Stomach (tissue), 9 donors: ENCODE results near the gene REXO4. TPM values are rescaled to one million over a fixed set of nuclear protein-coding genes. Genes with fewer than 3 reads are reported as not detected.
A peak's percentile ranks its signal among the peaks of the same experiment; 100 is the strongest.

Experiments
- DNase-seq, 2 donors: peaks; one replicate each; pipeline versions ENCODE4 v3.0.0 to v3.0.0-alpha.2; 2013 to 2019
- H3K27ac ChIP-seq, 5 donors: fragments of 200-600 bp in 4 of 5; sonication (generic) in 4 of 5; one replicate each; pipeline ENCODE4 v1.5.1; 2013 to 2019; ENCODE audit warnings: mild to moderate bottlenecking in 1 of 5, moderate library complexity in 1 of 5
- H3K27me3 ChIP-seq, 3 donors: fragments of 200-600 bp; sonication (generic); one replicate each; pipeline ENCODE4 v1.5.1; 2017 to 2019; ENCODE audit warnings: mixed run types in 1 of 3
- H3K36me3 ChIP-seq, 4 donors: fragments of 200-600 bp; sonication (generic); 1 replicate in 3 of 4; 2 replicates in 1 of 4; pipeline ENCODE4 v1.5.1; 2016 to 2019
- H3K4me1 ChIP-seq, 4 donors: fragments of 200-600 bp; sonication (generic); one replicate each; pipeline ENCODE4 v1.5.1; 2016 to 2019
- H3K4me3 ChIP-seq, 4 donors: fragments of 200-600 bp; sonication (generic) in 3 of 4; one replicate each; pipeline ENCODE4 v1.5.1; 2016 to 2019; ENCODE audit warnings: mild to moderate bottlenecking in 1 of 4
- H3K9me3 ChIP-seq, 4 donors: fragments of 200-600 bp; sonication (generic); one replicate each; pipeline ENCODE4 v1.5.1; 2016 to 2019
- EP300 ChIP-seq: sonication (generic); formaldehyde crosslinking; IDR thresholded peaks from one replicate; pipeline ENCODE4 v1.6.1; 2017; ENCODE audit warnings: antibody characterized with exemption
- POLR2A ChIP-seq, 4 donors: fragments of 450-650 bp; IDR thresholded peaks; one replicate each; pipeline ENCODE4 v1.6.1; 2016; ENCODE audit warnings: antibody characterized with exemption in 4 of 4, control low read depth in 2 of 4, mild to moderate bottlenecking in 1 of 4, moderate library complexity in 1 of 4
- POLR2AphosphoS5 ChIP-seq, 3 donors: sonication (generic); formaldehyde crosslinking; IDR thresholded peaks; one replicate each; pipeline ENCODE4 v1.6.1; 2016; ENCODE audit warnings: antibody characterized with exemption in 3 of 3
- WGBS, 5 donors: extraction: QIAGEN DNeasy Blood & Tissue Kit in 3 of 5; methylation state at CpG; one replicate each; pipeline versions ENCODE4 v1.1.5 to v1.1.7; 2013 to 2018; 5-methylcytosine and 5-hydroxymethylcytosine counted together
- intact Hi-C: fragments of 100-400 bp; cut with DNase I; formaldehyde crosslinking; loops from one replicate; pipeline ENCODE4 v1.15.1; 2023; ENCODE audit warnings: low total_unique reads
- polyA plus RNA-seq, 3 donors: library from polyadenylated mRNA; stranded (reverse); fragments of 200-250 nt; gene quantifications; one replicate each; pipeline ENCODE4 v1.2.3, GENCODE V29; 2013
- total RNA-seq, 5 donors: library from RNA; depleted of rRNA; stranded (reverse); fragments of >200 nt; gene quantifications; one replicate each; pipeline versions ENCODE4 v1.1.0 to v1.2.3, GENCODE V29; 2014 to 2016
- TF ChIP-seq, protein P1 (sequence below), 7 experiments: fragments of 450-650 bp in 4 of 7; fragments of 200-600 bp in 3 of 7; sonication (generic) in 3 of 7; IDR thresholded peaks; one replicate each; pipeline ENCODE4 v1.5.1; 2016 to 2019; ENCODE audit warnings: antibody characterized with exemption in 7 of 7, control low read depth in 2 of 7, mild to moderate bottlenecking in 1 of 7
- donor health status: healthy with polysubstance abuse.
- donor health status: Bipolar disorder and iron deficiency.
- donor health status: healthy.

REXO4 gene
- total and polyA plus RNA-seq, 8 donors, result 0.45 to 64.3 (median 12.9) TPM

DNA sequence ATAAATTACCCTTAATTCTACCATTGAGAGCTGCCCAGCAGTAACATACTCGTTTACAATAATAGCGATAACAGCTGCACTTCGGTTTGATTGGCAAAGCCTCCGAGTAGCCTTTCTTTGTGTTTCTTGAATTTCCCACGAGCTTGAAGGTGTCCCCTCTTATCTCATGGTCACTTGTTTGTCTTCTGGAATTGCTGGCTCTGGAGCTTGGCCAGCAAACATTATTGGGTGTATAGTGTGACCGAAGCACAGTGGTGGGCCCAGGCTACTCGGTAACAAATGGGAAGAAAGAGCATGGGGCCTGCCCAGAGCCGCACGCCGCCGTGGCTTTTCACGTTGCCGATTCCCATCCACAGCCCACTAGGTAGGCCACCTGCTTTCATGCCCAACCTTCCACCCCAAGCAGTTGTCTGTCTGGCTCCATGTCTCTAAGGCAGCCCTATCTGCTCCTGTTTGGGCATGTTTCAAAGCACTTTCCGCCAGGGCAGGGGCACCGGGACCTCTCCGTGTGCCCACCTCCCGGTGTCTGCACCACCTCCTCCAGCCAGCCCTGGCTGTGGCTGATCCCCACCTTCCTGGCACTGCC, 33.0 kb downstream of the REXO4 start:
- H3K4me3 ChIP-seq, result no peak overlapping the region
- peak overlapping the region in 3 of 5 donors; percentile 22 to 46 (median 44) for H3K27ac ChIP-seq
- no peaks in the 10 kb centered on the region for H3K36me3 ChIP-seq
- 21 to 70% (median 54%) methylated on average over 16 to 17 of the region's 17 CpGs for WGBS, 5 donors
- H3K9me3 ChIP-seq, result no peaks in the 10 kb centered on the region
- peak in 1 of 3 donors; percentile 48 for TF ChIP-seq POLR2AphosphoS5 (IDR thresholded peaks at IDR 0.05)
- no peak for TF ChIP-seq POLR2A (IDR thresholded peaks at IDR 0.05)
- H3K27me3 ChIP-seq, result peaks cover 0 to 7% (median 0%) of the 10 kb centered on the region in 3 donors
- DNase-seq, result peak; percentile 66 to 71
- H3K4me1 ChIP-seq, result peaks cover 7 to 16% (median 11%) of the 10 kb centered on the region in 4 donors
- intact Hi-C loops, result no loop called here

DNA sequence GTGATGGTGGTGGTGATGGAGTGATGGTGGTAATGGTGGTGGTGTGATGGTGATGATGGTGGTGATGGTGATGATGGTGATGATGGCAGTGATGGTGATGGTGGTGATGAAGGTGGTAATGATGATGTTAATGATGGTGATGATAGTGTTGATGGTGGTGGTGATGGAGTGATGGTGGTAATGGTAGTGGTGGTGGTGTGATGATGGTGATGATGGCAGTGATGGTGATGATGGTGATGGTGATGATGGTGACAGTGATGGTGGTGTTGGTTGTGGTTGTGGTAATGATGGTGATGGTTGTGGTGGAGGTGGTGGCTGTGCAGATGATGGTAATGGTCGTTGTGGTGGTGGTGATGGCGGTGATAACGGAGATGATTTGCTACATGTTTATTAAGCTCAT, 34.4 kb downstream of the REXO4 start:
- H3K27ac ChIP-seq, result no peak overlapping the region
- intact Hi-C loops, result no loop called here
- no peak for DNase-seq

DNA sequence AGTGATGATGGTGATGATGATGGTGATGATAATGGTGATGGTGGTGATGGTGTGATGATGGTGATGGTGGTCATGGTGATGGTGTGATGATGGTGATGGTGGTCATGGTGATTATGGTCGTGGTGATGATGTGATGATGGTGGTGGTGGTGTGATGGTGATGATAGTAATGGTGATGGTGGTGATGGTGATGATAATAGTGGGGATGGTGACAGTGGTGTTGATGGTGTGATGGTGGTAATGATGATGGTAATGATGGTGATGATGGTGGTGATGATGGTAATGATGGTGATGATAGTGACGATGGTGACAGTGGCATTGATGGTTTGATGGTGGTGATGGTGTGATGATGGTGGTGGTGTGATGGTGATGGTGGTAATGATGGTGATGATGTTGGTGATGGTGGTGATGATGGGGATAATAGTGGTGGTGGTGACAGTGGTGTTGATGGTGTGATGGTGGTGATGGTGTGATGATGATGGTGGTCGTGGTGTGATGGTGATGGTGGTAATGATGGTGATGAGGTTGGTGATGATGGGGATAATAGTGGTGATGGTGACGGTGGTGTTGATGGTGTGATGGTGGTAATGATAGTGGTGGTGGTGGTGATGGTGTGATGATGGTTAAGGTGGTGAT, 35.2 kb downstream of the REXO4 start:
- H3K4me1 ChIP-seq, result peaks cover 7 to 29% (median 16%) of the 10 kb centered on the region in 4 donors
- TF ChIP-seq, protein P1, sequence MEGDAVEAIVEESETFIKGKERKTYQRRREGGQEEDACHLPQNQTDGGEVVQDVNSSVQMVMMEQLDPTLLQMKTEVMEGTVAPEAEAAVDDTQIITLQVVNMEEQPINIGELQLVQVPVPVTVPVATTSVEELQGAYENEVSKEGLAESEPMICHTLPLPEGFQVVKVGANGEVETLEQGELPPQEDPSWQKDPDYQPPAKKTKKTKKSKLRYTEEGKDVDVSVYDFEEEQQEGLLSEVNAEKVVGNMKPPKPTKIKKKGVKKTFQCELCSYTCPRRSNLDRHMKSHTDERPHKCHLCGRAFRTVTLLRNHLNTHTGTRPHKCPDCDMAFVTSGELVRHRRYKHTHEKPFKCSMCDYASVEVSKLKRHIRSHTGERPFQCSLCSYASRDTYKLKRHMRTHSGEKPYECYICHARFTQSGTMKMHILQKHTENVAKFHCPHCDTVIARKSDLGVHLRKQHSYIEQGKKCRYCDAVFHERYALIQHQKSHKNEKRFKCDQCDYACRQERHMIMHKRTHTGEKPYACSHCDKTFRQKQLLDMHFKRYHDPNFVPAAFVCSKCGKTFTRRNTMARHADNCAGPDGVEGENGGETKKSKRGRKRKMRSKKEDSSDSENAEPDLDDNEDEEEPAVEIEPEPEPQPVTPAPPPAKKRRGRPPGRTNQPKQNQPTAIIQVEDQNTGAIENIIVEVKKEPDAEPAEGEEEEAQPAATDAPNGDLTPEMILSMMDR (IDR thresholded peaks at IDR 0.05), result no peak
- TF ChIP-seq EP300, result no peak
- no peak overlapping the region for H3K4me3 ChIP-seq
- WGBS, 5 donors, result 82 to 95% (median 91%) methylated on average over 4 of the region's 4 CpGs
- intact Hi-C loops, result no loop called here
- no peak for DNase-seq
- no peaks in the 10 kb centered on the region for H3K27me3 ChIP-seq
- H3K36me3 ChIP-seq, result no peaks in the 10 kb centered on the region
- no peak overlapping the region for H3K27ac ChIP-seq
- no peaks in the 10 kb centered on the region for H3K9me3 ChIP-seq

More for the DNA sequence above, 34.4 kb downstream of the REXO4 start:
- Histone ChIP-seq H3K36me3 (no peaks in the 10 kb centered on the region), H3K9me3 (no peaks in the 10 kb centered on the region), H3K4me3 (no peak overlapping the region), H3K4me1 (peaks cover 7 to 21% (median 11%) of the 10 kb centered on the region in 4 donors), H3K27me3 (no peaks in the 10 kb centered on the region)
- WGBS, 5 donors, result 86 to 97% (median 90%) methylated on average over 3 of the region's 3 CpGs
- TF ChIP-seq POLR2AphosphoS5 (IDR thresholded peaks at IDR 0.05) (no peak), EP300 (no peak), POLR2A (IDR thresholded peaks at IDR 0.05) (no peak)
- TF ChIP-seq, protein P1 (IDR thresholded peaks at IDR 0.05), result no peak

DNA sequence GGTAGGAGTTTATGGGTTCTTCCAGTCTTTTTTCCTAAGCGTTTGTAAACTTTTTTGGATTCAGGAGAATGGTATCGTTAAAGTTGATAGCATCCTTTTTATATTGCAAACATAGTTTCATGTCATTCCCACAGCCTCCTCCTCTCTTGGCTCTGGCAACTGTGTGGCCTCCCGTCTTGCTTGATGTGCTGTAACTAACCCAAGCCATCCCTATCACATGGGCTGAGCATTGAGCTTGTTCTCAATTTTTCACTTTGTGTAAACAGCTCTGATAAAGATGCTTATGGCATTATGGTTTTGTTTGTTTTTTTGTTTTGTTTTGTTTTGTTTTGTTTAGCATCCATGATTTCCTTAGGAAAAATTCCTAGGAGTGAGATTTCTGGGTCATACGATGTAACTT, 37.1 kb downstream of the REXO4 start:
- intact Hi-C loops, result no loop called here
- no peak overlapping the region for H3K4me3 ChIP-seq
- H3K9me3 ChIP-seq, result no peaks in the 10 kb centered on the region
- no peak for TF ChIP-seq EP300
- TF ChIP-seq, protein P1 (IDR thresholded peaks at IDR 0.05), result no peak
- TF ChIP-seq POLR2AphosphoS5 (IDR thresholded peaks at IDR 0.05), result no peak
- TF ChIP-seq POLR2A (IDR thresholded peaks at IDR 0.05), result no peak
- no peaks in the 10 kb centered on the region for H3K27me3 ChIP-seq
- no peaks in the 10 kb centered on the region for H3K36me3 ChIP-seq
- H3K27ac ChIP-seq, result no peak overlapping the region
- peaks cover 14 to 37% (median 22%) of the 10 kb centered on the region in 4 donors for H3K4me1 ChIP-seq
- 75 to 88% (median 84%) methylated on average over 4 of the region's 4 CpGs for WGBS, 5 donors
- DNase-seq, result no peak
